ENCODE measurements around the gene STARD9.

GRCh38 chr15:42741710-42742109 lies 166.3 kb downstream of the STARD9 start:
- TF ChIP-seq POLR2A (IDR thresholded peaks at IDR 0.05; ENCODE audit: extremely low read depth, insufficient read length) (no peak), MYC (IDR thresholded peaks at IDR 0.05; ENCODE audit: low read depth, low read length) (no peak)
- TF ChIP-seq, protein P1, sequence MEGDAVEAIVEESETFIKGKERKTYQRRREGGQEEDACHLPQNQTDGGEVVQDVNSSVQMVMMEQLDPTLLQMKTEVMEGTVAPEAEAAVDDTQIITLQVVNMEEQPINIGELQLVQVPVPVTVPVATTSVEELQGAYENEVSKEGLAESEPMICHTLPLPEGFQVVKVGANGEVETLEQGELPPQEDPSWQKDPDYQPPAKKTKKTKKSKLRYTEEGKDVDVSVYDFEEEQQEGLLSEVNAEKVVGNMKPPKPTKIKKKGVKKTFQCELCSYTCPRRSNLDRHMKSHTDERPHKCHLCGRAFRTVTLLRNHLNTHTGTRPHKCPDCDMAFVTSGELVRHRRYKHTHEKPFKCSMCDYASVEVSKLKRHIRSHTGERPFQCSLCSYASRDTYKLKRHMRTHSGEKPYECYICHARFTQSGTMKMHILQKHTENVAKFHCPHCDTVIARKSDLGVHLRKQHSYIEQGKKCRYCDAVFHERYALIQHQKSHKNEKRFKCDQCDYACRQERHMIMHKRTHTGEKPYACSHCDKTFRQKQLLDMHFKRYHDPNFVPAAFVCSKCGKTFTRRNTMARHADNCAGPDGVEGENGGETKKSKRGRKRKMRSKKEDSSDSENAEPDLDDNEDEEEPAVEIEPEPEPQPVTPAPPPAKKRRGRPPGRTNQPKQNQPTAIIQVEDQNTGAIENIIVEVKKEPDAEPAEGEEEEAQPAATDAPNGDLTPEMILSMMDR (IDR thresholded peaks at IDR 0.05; ENCODE audit: low read depth, low read length), result no peak
- TF ChIP-seq, protein P2, sequence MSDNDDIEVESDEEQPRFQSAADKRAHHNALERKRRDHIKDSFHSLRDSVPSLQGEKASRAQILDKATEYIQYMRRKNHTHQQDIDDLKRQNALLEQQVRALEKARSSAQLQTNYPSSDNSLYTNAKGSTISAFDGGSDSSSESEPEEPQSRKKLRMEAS (IDR thresholded peaks at IDR 0.05; ENCODE audit: low read depth, low read length), result no peak
